Mesendoderm (in vitro differentiated cells): ENCODE data around the gene NLGN4Y.
A peak's percentile ranks its signal among the peaks of the same experiment; 100 is the strongest.

Experiments
- DNase-seq: peaks from one replicate; pipeline ENCODE4 v3.0.0; 2013
- H2AK5ac ChIP-seq: 2 replicates; pipeline ENCODE4 v1.6.1; 2013; ENCODE audit warnings: low read length, inconsistent platforms
- H2BK120ac ChIP-seq: 2 replicates; pipeline ENCODE4 v1.6.1; 2013; ENCODE audit warnings: low read depth, mild to moderate bottlenecking, low read length, moderate library complexity, mixed read lengths
- H2BK15ac ChIP-seq: replicated peaks from 2 replicates; pipeline ENCODE4 v1.6.1; 2013; ENCODE audit warnings: low read depth, mild to moderate bottlenecking, moderate library complexity
- H2BK5ac ChIP-seq: 2 replicates; pipeline ENCODE4 v1.6.1; 2013; ENCODE audit warnings: low read length, inconsistent platforms
- H3K18ac ChIP-seq: 2 replicates; pipeline ENCODE4 v1.6.1; 2013; ENCODE audit warnings: mild to moderate bottlenecking, low read length, mixed read lengths
- H3K23ac ChIP-seq: one replicate; pipeline ENCODE4 v1.6.1; 2013; ENCODE audit warnings: low read length
- H3K27ac ChIP-seq: 2 replicates; pipeline ENCODE4 v1.5.1; 2013; ENCODE audit warnings: low read depth, mild to moderate bottlenecking, inconsistent platforms, low read length, moderate library complexity
- H3K27me3 ChIP-seq: 2 replicates; pipeline ENCODE4 v1.6.1; 2013; ENCODE audit warnings: low read length, control low read depth, mild to moderate bottlenecking, inconsistent platforms; ENCODE audit not compliant: insufficient read depth, poor library complexity
- H3K36me3 ChIP-seq: 2 replicates; pipeline ENCODE4 v1.6.1; 2013; ENCODE audit warnings: low read length, inconsistent platforms; ENCODE audit not compliant: control insufficient read depth, insufficient read depth
- H3K4ac ChIP-seq: one replicate; pipeline ENCODE4 v1.6.1; 2013; ENCODE audit warnings: low read depth, mild to moderate bottlenecking, low read length, moderate library complexity
- H3K4me1 ChIP-seq: 2 replicates; pipeline ENCODE4 v1.6.1; 2013; ENCODE audit warnings: low read depth, low read length, inconsistent platforms; ENCODE audit not compliant: control insufficient read depth
- H3K4me2 ChIP-seq: 2 replicates; pipeline ENCODE4 v1.6.1; 2013; ENCODE audit warnings: low read length
- H3K4me3 ChIP-seq: 2 replicates; pipeline ENCODE4 v1.5.1; 2013; ENCODE audit warnings: mild to moderate bottlenecking, low read length
- H3K56ac ChIP-seq: one replicate; pipeline ENCODE4 v1.6.1; 2013; ENCODE audit warnings: low read length
- H3K79me1 ChIP-seq: 2 replicates; pipeline ENCODE4 v1.6.1; 2013; ENCODE audit warnings: low read length, inconsistent platforms
- H3K79me2 ChIP-seq: 2 replicates; pipeline ENCODE4 v1.6.1; 2013; ENCODE audit warnings: mild to moderate bottlenecking, low read length; ENCODE audit not compliant: control insufficient read depth, insufficient read depth
- H3K9ac ChIP-seq: 2 replicates; pipeline ENCODE4 v1.6.1; 2013; ENCODE audit warnings: low read length, inconsistent platforms
- H4K5ac ChIP-seq: one replicate; pipeline ENCODE4 v1.6.1; 2013; ENCODE audit warnings: low read length
- H4K8ac ChIP-seq: one replicate; pipeline ENCODE4 v1.6.1; 2013; ENCODE audit warnings: low read depth, mild to moderate bottlenecking, control low read depth, low read length, moderate library complexity
- WGBS: extraction: QIAGEN DNeasy Blood & Tissue Kit; methylation state at CpG from one replicate; pipeline ENCODE4 v1.1.7; 2013; ENCODE audit warnings: low lambda C conversion rate, missing lambda C conversion rate; ENCODE audit not compliant: insufficient coverage; ENCODE audit errors: extremely low coverage; 5-methylcytosine and 5-hydroxymethylcytosine counted together

The NLGN4Y gene

GRCh38 chrY:14798010-14798409 is 273.7 kb downstream of the NLGN4Y start:
- Histone ChIP-seq H4K5ac (no peak overlapping the region), H3K9ac (no peak overlapping the region), H3K4ac (no peak overlapping the region), H2AK5ac (no peak overlapping the region), H3K56ac (no peak overlapping the region), H3K18ac (no peak overlapping the region), H3K27ac (no peak overlapping the region), H2BK5ac (no peak overlapping the region), H2BK120ac (no peak overlapping the region), H2BK15ac (no peak overlapping the region), H3K4me1 (no peaks in the 10 kb centered on the region), H3K4me2 (no peak overlapping the region), H3K79me2 (no peaks in the 10 kb centered on the region), H3K36me3 (no peaks in the 10 kb centered on the region), H3K79me1 (no peaks in the 10 kb centered on the region), H3K4me3 (no peak overlapping the region), H3K23ac (no peak overlapping the region), H3K27me3 (no peaks in the 10 kb centered on the region), H4K8ac (no peak overlapping the region)
- DNase-seq = no peak
- no CpG with 5 or more reads among the region's 2 CpGs for WGBS

- H3K36me3 ChIP-seq = no peaks in the 10 kb centered on the region
- H3K4me1 ChIP-seq = no peaks in the 10 kb centered on the region
- no peak overlapping the region for H3K4me2 ChIP-seq
- no peak overlapping the region for H3K9ac ChIP-seq
- no peak for DNase-seq
- no CpG with 5 or more reads among the region's 2 CpGs for WGBS
- H2BK5ac ChIP-seq = no peak overlapping the region
- no peak overlapping the region for H3K4me3 ChIP-seq
- no peaks in the 10 kb centered on the region for H3K79me1 ChIP-seq
- H4K5ac ChIP-seq = no peak overlapping the region
- H2BK120ac ChIP-seq = no peak overlapping the region
- no peak overlapping the region for H3K27ac ChIP-seq
- H2AK5ac ChIP-seq = no peak overlapping the region
- no peak overlapping the region for H2BK15ac ChIP-seq
- H3K56ac ChIP-seq = no peak overlapping the region
- H3K4ac ChIP-seq = no peak overlapping the region
- no peak overlapping the region for H3K23ac ChIP-seq
- no peak overlapping the region for H3K18ac ChIP-seq
- H3K79me2 ChIP-seq = no peaks in the 10 kb centered on the region
- H3K27me3 ChIP-seq = no peaks in the 10 kb centered on the region
- no peak overlapping the region for H4K8ac ChIP-seq
These were observed 276.8 kb downstream of the NLGN4Y start for GRCh38 chrY:14801096-14801495.

- no peak overlapping the region for H3K23ac ChIP-seq
- peak; percentile 24 for DNase-seq
- no CpG with 5 or more reads among the region's 3 CpGs for WGBS
These were observed 277.8 kb downstream of the NLGN4Y start for GRCh38 chrY:14802125-14802524.

GRCh38 chrY:14804041-14804440 is 279.7 kb downstream of the NLGN4Y start:
- Histone ChIP-seq H2BK5ac (no peak overlapping the region), H3K4me2 (no peak overlapping the region), H3K79me2 (no peaks in the 10 kb centered on the region), H3K23ac (no peak overlapping the region), H2BK15ac (no peak overlapping the region), H4K5ac (no peak overlapping the region), H3K79me1 (no peaks in the 10 kb centered on the region), H3K4ac (no peak overlapping the region), H3K4me1 (no peaks in the 10 kb centered on the region), H3K9ac (no peak overlapping the region), H2AK5ac (no peak overlapping the region), H3K27ac (no peak overlapping the region), H3K27me3 (no peaks in the 10 kb centered on the region), H3K36me3 (no peaks in the 10 kb centered on the region), H3K18ac (no peak overlapping the region), H3K56ac (no peak overlapping the region), H4K8ac (no peak overlapping the region), H3K4me3 (no peak overlapping the region), H2BK120ac (no peak overlapping the region)
- DNase-seq = no peak

More at GRCh38 chrY:14802125-14802524, 277.8 kb downstream of the NLGN4Y start:
- H2BK15ac ChIP-seq = no peak overlapping the region
- H2BK120ac ChIP-seq = no peak overlapping the region
- H3K4ac ChIP-seq = no peak overlapping the region
- H3K27ac ChIP-seq = no peak overlapping the region
- no peaks in the 10 kb centered on the region for H3K79me1 ChIP-seq
- no peak overlapping the region for H3K56ac ChIP-seq
- H3K4me1 ChIP-seq = no peaks in the 10 kb centered on the region
- H3K9ac ChIP-seq = no peak overlapping the region
- H4K5ac ChIP-seq = no peak overlapping the region
- no peak overlapping the region for H3K18ac ChIP-seq
- no peak overlapping the region for H2BK5ac ChIP-seq
- no peaks in the 10 kb centered on the region for H3K79me2 ChIP-seq
- H2AK5ac ChIP-seq = no peak overlapping the region
- H3K4me2 ChIP-seq = no peak overlapping the region
- H3K36me3 ChIP-seq = no peaks in the 10 kb centered on the region
- H3K27me3 ChIP-seq = no peaks in the 10 kb centered on the region
- no peak overlapping the region for H4K8ac ChIP-seq
- H3K4me3 ChIP-seq = no peak overlapping the region

- no peak overlapping the region for H4K5ac ChIP-seq
- no peak overlapping the region for H3K4ac ChIP-seq
- no peaks in the 10 kb centered on the region for H3K79me1 ChIP-seq
- no peak overlapping the region for H3K4me3 ChIP-seq
- no peak overlapping the region for H2BK5ac ChIP-seq
- no peak overlapping the region for H3K27ac ChIP-seq
- H3K18ac ChIP-seq = no peak overlapping the region
- H3K56ac ChIP-seq = no peak overlapping the region
- no peak overlapping the region for H3K23ac ChIP-seq
- H2AK5ac ChIP-seq = no peak overlapping the region
- no peaks in the 10 kb centered on the region for H3K79me2 ChIP-seq
- H3K4me2 ChIP-seq = no peak overlapping the region
- no peak for DNase-seq
- no peak overlapping the region for H4K8ac ChIP-seq
- H2BK15ac ChIP-seq = no peak overlapping the region
- H3K36me3 ChIP-seq = no peaks in the 10 kb centered on the region
- no peak overlapping the region for H2BK120ac ChIP-seq
- no peaks in the 10 kb centered on the region for H3K27me3 ChIP-seq
- H3K9ac ChIP-seq = no peak overlapping the region
- no peaks in the 10 kb centered on the region for H3K4me1 ChIP-seq
These were observed 294.1 kb downstream of the NLGN4Y start for GRCh38 chrY:14818452-14818851.

- H3K9ac ChIP-seq = no peak overlapping the region
- no peaks in the 10 kb centered on the region for H3K4me1 ChIP-seq
- no peak overlapping the region for H2BK120ac ChIP-seq
- no peak overlapping the region for H3K23ac ChIP-seq
- no peaks in the 10 kb centered on the region for H3K27me3 ChIP-seq
- DNase-seq = no peak
- H3K4me3 ChIP-seq = no peak overlapping the region
- no peak overlapping the region for H3K18ac ChIP-seq
- WGBS = no CpG with 5 or more reads among the region's 2 CpGs
- H2BK15ac ChIP-seq = no peak overlapping the region
- H3K4me2 ChIP-seq = no peak overlapping the region
- no peak overlapping the region for H3K56ac ChIP-seq
- H2BK5ac ChIP-seq = no peak overlapping the region
- H3K79me1 ChIP-seq = no peaks in the 10 kb centered on the region
- H3K4ac ChIP-seq = no peak overlapping the region
- no peak overlapping the region for H4K5ac ChIP-seq
- H2AK5ac ChIP-seq = no peak overlapping the region
- H3K36me3 ChIP-seq = no peaks in the 10 kb centered on the region
- no peak overlapping the region for H4K8ac ChIP-seq
- no peak overlapping the region for H3K27ac ChIP-seq
- H3K79me2 ChIP-seq = no peaks in the 10 kb centered on the region
These were observed 297.9 kb downstream of the NLGN4Y start for GRCh38 chrY:14822201-14822600.
